Bronchus fibroblast of lung (primary cell): ENCODE measurements around the gene RNF26. TPM values are rescaled to one million over a fixed set of nuclear protein-coding genes. Genes with fewer than 3 reads are reported as not detected.

Experiments
- total RNA-seq: library from RNA; depleted of rRNA; stranded (reverse); fragments of >200 nt; gene quantifications from 2 replicates; pipeline ENCODE4 v1.2.3, GENCODE V29; 2015

The RNF26 gene
- total RNA-seq, result 16.0 and 16.6 TPM in 2 replicates

DNA sequence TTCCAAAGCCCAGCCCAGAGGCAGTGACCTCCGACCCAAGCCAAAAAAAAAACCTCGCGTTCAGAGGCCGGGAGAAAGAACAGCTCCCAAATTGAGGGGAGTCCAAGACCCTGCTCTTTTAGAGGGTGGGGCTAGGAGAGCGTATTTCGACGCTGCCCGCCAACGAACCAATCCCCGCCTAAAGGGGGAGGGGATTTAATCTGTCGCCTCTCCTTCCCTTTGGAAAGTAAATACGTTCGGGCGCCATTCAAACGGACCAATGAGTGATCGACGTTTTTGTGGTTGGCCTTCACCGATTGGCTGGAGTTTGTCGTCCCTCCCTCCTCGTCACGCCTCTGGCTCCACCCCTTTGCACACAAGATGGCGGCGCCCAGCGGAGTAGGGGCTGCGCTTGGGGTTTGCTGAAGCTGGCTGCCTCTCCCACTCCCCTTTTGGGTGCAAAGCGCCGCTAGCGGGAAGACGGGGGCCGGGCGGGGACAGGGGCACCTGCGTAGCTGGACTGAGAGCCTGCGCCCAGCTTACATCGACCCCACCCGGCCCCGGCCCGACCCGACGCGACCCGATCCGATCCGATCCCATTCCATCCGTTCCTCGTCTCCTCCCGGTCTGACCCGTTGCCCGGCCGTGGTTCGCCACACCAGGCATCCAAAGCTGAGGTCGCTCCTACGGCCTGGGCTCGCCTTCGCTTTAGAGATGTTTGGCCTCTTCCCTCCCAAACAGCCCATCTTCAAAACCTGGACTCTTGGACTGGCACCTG lies at the start of gene RNF26:
RNF26 (plus strand) TSS at position 354 of the 757 bp plus-strand sequence. CDS start 596 bp downstream, outside the sequence.

DNA sequence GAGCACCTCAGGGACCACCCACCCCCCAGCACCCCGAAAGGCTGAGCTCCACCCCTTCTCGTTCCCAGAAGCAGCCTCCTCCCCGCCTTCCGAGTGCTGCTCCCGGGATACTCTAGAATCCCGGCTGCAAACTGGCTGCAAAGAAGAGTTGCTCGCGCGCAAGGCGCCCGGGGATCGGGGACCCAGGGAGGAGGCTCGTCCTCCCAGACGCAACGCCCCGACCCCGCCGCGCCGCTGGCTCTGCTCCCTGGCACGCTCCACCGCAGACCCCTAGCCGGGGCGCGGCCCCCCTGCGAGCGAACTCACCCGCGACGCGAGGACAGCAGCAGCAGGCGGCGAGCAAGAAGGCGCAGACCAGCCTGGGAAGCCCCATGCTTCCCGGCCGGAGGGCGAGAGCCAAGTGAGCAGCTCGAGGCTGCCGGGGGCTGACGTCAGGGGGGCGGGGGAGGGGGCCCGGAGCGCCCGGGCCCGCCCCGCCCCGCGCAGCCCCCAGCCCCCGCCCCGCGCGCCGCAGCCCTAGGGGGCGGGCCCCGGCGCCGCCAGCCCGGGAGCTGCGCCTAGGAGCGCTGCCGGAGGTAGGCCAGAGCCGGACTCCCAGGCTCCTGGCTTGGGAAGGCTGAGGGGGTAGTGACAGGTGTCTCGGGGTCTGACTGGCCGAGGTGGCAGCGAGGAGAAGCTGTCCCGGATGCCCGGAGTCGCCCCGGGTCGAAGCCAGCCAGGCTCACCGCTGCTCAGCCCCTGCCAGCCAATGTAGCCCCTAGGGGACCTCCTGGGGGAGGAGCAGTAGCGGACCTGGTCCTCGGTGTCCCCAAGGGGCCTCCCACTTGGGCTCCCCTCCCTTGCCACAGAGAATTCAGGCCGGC lies 17.4 kb upstream of the RNF26 start, which contains the start of gene MCAM:
MCAM (minus strand) TSS at position 402 of the 863 bp plus-strand sequence; CDS start at position 373, 29 bp downstream.

DNA sequence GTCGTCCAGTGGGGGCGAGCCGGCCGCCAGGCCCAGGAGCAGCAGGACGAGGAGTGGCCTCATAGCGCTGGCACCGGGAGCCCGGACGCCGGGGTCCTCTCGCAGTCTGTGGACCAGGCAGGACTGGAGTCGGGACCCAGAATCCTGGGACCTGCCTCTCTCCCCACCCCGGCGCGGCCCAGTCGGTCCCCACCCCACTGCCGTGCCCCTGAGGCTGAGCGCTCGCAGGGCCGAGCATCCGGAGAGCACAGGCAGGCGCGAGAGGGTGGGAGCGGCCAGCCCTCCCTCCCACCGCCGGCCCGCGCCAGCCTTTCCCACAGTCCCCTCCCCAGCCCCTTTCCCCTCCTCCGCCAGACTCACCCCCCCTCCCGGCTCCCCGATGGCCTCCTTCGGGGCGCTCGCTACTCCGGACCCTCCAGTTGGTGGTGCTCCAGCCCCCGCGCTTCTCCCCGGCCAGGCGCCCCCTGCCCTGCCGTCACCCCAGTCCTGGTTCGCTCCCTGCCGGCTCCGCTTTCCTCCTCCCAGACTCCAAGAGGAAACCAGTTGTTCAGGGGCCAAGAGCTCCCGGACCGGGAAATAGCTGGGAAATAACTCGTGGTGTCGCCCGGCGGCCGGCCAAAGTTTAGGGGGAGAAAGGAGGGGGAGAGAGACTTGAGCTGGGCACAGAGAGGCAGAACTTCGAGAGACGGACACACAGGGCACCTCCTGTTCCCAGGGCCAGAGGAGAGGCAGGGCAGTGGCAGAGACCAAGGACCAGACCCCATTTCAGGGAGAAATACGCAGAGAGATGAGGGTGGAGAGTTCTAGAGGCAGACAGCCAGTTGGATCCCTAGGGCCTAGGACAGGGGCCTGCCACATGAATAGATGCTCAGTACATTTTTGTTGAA lies 6.3 kb downstream of the RNF26 start, which contains the start of gene C1QTNF5:
C1QTNF5 (minus strand) TSS at position 549 of the 887 bp plus-strand sequence; CDS start at position 63, 486 bp downstream.

DNA sequence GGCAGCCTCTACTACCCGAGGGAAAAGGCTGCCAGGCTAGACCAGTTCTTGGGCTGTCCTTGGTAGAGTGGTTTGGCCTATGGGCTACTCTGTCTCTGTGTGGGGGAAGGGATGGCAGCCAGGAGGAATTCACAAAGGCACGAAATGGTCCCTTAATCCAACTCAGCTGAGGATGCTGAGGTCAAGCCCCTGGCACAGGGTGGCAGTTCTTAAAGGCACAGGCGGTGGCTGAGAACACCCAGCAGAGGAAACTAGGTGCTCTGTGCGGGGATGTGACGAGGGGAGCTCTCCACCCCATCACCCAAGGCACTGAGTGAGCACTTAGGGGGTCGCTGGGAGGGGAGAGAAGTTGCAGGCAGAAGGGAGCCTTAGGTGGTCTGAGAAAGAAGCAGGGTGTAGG lies 12.3 kb downstream of the RNF26 start, which contains the start of gene MFRP:
MFRP (minus strand) TSS at position 101 of the 400 bp plus-strand sequence. CDS start 192 bp downstream, outside the sequence.

DNA sequence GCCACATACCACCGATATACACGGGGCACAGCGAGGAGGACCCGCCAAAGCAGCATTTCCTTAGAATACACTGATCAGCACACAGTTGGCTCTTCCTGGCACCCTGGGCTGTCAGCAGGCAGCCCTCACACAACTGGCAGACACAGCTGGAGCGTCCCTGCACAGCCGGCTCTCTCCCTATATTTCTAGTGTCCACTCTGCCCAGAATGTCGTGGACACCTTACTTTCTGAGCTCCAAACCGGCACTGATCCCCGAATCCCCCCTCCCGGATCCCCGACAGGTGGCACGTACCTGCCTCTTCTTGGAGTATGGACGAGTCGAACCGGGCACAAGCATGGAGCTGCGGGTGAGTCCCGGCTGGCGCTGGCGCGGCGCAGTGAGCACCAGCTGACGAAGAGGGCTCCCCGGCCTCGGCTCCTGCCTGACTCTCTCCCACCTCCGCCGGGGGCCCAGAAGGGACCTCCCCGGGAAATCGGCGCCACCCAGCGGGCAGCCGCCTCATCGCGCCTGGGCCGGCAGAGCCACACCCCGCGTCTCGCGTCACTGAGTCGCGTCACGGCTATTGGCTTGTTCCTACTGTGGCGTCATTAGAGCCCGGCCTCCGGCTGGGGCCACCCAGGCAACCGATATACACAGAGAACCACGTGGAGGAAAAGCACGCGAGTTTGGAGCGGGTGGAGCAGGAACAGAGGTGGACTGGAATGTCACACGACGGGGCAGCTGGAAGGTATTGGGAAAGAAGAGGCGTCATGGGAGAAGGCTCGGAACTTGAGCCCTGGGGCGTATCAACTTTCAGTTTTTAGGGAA lies 47.1 kb downstream of the RNF26 start, which contains the start of gene USP2:
USP2 (minus strand) TSS at position 510 of the 808 bp plus-strand sequence. CDS start 8,210 bp downstream, outside the sequence.

Other genes starting within 250 kb of the RNF26 start
- gene HMBS, start 249.6 kb upstream of the RNF26 start, total RNA-seq, result 26.2 and 35.4 TPM in 2 replicates
- 34.1 and 40.0 TPM in 2 replicates for gene DPAGT1, start 232.7 kb upstream of the RNF26 start, total RNA-seq
- 6.1 and 7.9 TPM in 2 replicates for gene C2CD2L, start 227.2 kb upstream of the RNF26 start, total RNA-seq
- 11.8 and 12.0 TPM in 2 replicates for gene HINFP, start 212.9 kb upstream of the RNF26 start, total RNA-seq
- 0.15 and 0.34 TPM in 2 replicates for gene ABCG4, start 185.5 kb upstream of the RNF26 start, total RNA-seq
- gene NLRX1, start 165.8 kb upstream of the RNF26 start, total RNA-seq, result 13.5 and 15.1 TPM in 2 replicates
- gene NHERF4, start 149.1 kb upstream of the RNF26 start, total RNA-seq, result not detected in 2 replicates
- 7.1 and 8.2 TPM in 2 replicates for gene CBL, start 128.2 kb upstream of the RNF26 start, total RNA-seq
- gene MCAM, start 17.4 kb upstream of the RNF26 start, total RNA-seq, result 177 and 195 TPM in 2 replicates
- gene C1QTNF5, start 6.4 kb downstream of the RNF26 start, total RNA-seq, result 7.1 and 7.6 TPM in 2 replicates
- gene MFRP, start 12.2 kb downstream of the RNF26 start, total RNA-seq, result not detected in 2 replicates
- 0.15 and 0.84 TPM in 2 replicates for gene USP2, start 47.2 kb downstream of the RNF26 start, total RNA-seq
- gene THY1, start 88.6 kb downstream of the RNF26 start, total RNA-seq, result 64.8 and 72.6 TPM in 2 replicates